Endothelial cell of umbilical vein (primary cell): ENCODE data around the gene ABHD8. TPM values are rescaled to one million over a fixed set of nuclear protein-coding genes. Genes with fewer than 3 reads are reported as not detected.

Experiments
- BruUV-seq: library from RNA; stranded (reverse); fragments of 400-500 nt; replicated peaks from 2 replicates; lab custom pipeline; 2021; lab: Mats Ljungman, UMichigan
- CTCF ChIA-PET: fragments of 300-600, 350-600 bp; sonication (Branson Sonifier 250); formaldehyde crosslinking; loops from one replicate; lab custom pipeline; 2021; ENCODE audit warnings: antibody characterized with exemption, inconsistent platforms; lab: Charles Lee
- POLR2A ChIA-PET: fragments of 300-600, 350-600 bp; sonication (Branson Sonifier 250); formaldehyde crosslinking; loops from one replicate; lab custom pipeline; 2021; ENCODE audit warnings: antibody characterized with exemption, inconsistent platforms; lab: Charles Lee
- DNase-seq: peaks from one replicate; pipeline ENCODE4 v3.0.0-alpha.2; 2011; ENCODE audit warnings: low read depth, low spot score
- FAIRE-seq: peaks from 2 replicates; lab custom pipeline; 2011; peaks lifted over from hg19 to GRCh38; lab: Jason Lieb, UNC
- H2AFZ ChIP-seq: 2 replicates; pipeline ENCODE4 v1.6.0; 2012; ENCODE audit warnings: low read depth, low read length, control low read depth, inconsistent platforms
- H3K27ac ChIP-seq: 2 replicates; pipeline ENCODE4 v1.5.1; 2011; ENCODE audit warnings: low read depth, mild to moderate bottlenecking, control low read depth, low read length, moderate library complexity; ENCODE audit not compliant: insufficient read depth
- H3K27me3 ChIP-seq, 2 experiments: 2 replicates each; pipeline versions ENCODE4 v1.6.0 to v1.6.1; 2011; ENCODE audit warnings: low read length in 2 of 2, mixed read lengths in 1 of 2; ENCODE audit not compliant: control insufficient read depth in 2 of 2, insufficient read depth in 2 of 2
- H3K36me3 ChIP-seq, 2 experiments: 2 replicates in 1 of 2; 3 replicates in 1 of 2; pipeline ENCODE4 v1.5.1; 2011; ENCODE audit warnings: low read length in 2 of 2, mild to moderate bottlenecking in 1 of 2, moderate library complexity in 1 of 2; ENCODE audit not compliant: control insufficient read depth in 2 of 2, insufficient read depth in 2 of 2; ENCODE audit errors: extremely low read depth in 1 of 2
- H3K4me1 ChIP-seq: 3 replicates; pipeline ENCODE4 v1.5.1; 2011; ENCODE audit warnings: mild to moderate bottlenecking, low read length; ENCODE audit not compliant: control insufficient read depth, insufficient read depth; ENCODE audit errors: extremely low read depth
- H3K4me2 ChIP-seq: 2 replicates; pipeline ENCODE4 v1.6.1; 2011; ENCODE audit warnings: low read length, control low read depth, mixed read lengths; ENCODE audit not compliant: insufficient read depth
- H3K4me3 ChIP-seq, 3 experiments: fragments of 200-600 bp in 1 of 3; sonication (generic), shearing (Covaris generic) in 1 of 3; replicated peaks in 1 of 3; 2 replicates each; pipeline ENCODE4 v1.5.1; 2011 to 2016; ENCODE audit warnings: control low read depth in 3 of 3, low read length in 3 of 3, mild to moderate bottlenecking in 2 of 3, inconsistent platforms in 1 of 3, low read depth in 1 of 3, moderate library complexity in 1 of 3; ENCODE audit not compliant: insufficient read depth in 1 of 3
- H3K79me2 ChIP-seq: 2 replicates; pipeline ENCODE4 v1.6.0; 2012; ENCODE audit warnings: low read length, inconsistent platforms; ENCODE audit not compliant: control insufficient read depth, insufficient read depth
- H3K9ac ChIP-seq: replicated peaks from 2 replicates; pipeline ENCODE3; 2011; ENCODE audit warnings: low read length, control low read depth; ENCODE audit not compliant: insufficient read depth; ENCODE audit errors: extremely low read depth
- H3K9me1 ChIP-seq: replicated peaks from 3 replicates; pipeline ENCODE4 v1.6.0; 2011; ENCODE audit warnings: mild to moderate bottlenecking, low read length; ENCODE audit not compliant: control insufficient read depth, insufficient read depth; ENCODE audit errors: extremely low read depth
- H3K9me3 ChIP-seq: replicated peaks from 2 replicates; pipeline ENCODE4 v1.5.1; 2012; ENCODE audit warnings: low read length, inconsistent platforms; ENCODE audit not compliant: control insufficient read depth, insufficient read depth
- H4K20me1 ChIP-seq: replicated peaks from 2 replicates; pipeline ENCODE3; 2011; ENCODE audit warnings: mild to moderate bottlenecking, low read length; ENCODE audit not compliant: control insufficient read depth, insufficient read depth; ENCODE audit errors: extremely low read depth
- CTCF ChIP-seq, 2 donors: IDR thresholded peaks; 1 replicate in 1 of 2; 2 replicates in 1 of 2; pipeline ENCODE4 v1.5.1; 2011; ENCODE audit warnings: low read length in 2 of 2, mild to moderate bottlenecking in 2 of 2, moderate library complexity in 2 of 2, control low read depth in 1 of 2, inconsistent platforms in 1 of 2, low read depth in 1 of 2; ENCODE audit not compliant: insufficient read depth in 1 of 2; ENCODE audit errors: extremely low read depth in 1 of 2
- EZH2 ChIP-seq: IDR thresholded peaks from 2 replicates; pipeline ENCODE4 v1.6.1; 2012; ENCODE audit warnings: borderline replicate concordance, low read depth, mild to moderate bottlenecking, moderate library complexity, low read length, inconsistent platforms; ENCODE audit not compliant: severe bottlenecking
- FOS ChIP-seq: IDR thresholded peaks from 2 replicates; pipeline ENCODE4 v1.6.1; 2011; ENCODE audit warnings: mild to moderate bottlenecking, low read length, moderate library complexity, borderline replicate concordance; ENCODE audit not compliant: insufficient read depth
- GATA2 ChIP-seq: IDR thresholded peaks from 2 replicates; pipeline ENCODE4 v1.7.0; 2011; ENCODE audit warnings: low read depth, mild to moderate bottlenecking, moderate library complexity, mixed read lengths, low read length; ENCODE audit not compliant: insufficient read length, insufficient read depth
- JUN ChIP-seq: IDR thresholded peaks from 2 replicates; pipeline ENCODE4 v1.6.1; 2011; ENCODE audit warnings: borderline replicate concordance, low read depth; ENCODE audit not compliant: insufficient read length, insufficient read depth
- MAX ChIP-seq: IDR thresholded peaks from 2 replicates; pipeline ENCODE4 v1.6.1; 2011; ENCODE audit not compliant: insufficient read depth, insufficient read length
- MYC ChIP-seq: IDR thresholded peaks from one replicate; pipeline ENCODE4 v1.6.1; 2011; ENCODE audit warnings: mild to moderate bottlenecking, low read depth, low read length
- POLR2A ChIP-seq: IDR thresholded peaks from 2 replicates; pipeline ENCODE4 v1.6.1; 2012; ENCODE audit warnings: low read depth, mild to moderate bottlenecking, control low read depth, low read length
- POLR2AphosphoS5 ChIP-seq: IDR thresholded peaks from 2 replicates; pipeline ENCODE4 v1.6.1; 2012; ENCODE audit warnings: low read depth, mild to moderate bottlenecking, control low read depth, low read length, moderate library complexity; ENCODE audit not compliant: insufficient read depth
- dilution Hi-C: fragments of 300-500 bp; cut with MboI; formaldehyde crosslinking; loops from one replicate; pipeline ENCODE4 v1.15.0; 2019; ENCODE audit warnings: low sequenced_read_pairs; ENCODE audit not compliant: extremely low pct_ligation_motif_present
- intact Hi-C: fragments of 100-400 bp; cut with micrococcal nuclease; formaldehyde crosslinking; loops from one replicate; pipeline ENCODE4 v1.10.0; 2022
- polyA plus RNA-seq, 4 experiments: library from polyadenylated mRNA; depleted of rRNA in 3 of 4; stranded (reverse) in 3 of 4; unstranded in 1 of 4; fragments of >200 nt; gene quantifications; 2 replicates each; pipeline versions ENCODE4 v1.2.1 to v1.2.3, GENCODE V29; 2011 to 2012; ENCODE audit warnings: missing spikeins in 1 of 4
- total RNA-seq: library from RNA; stranded (reverse); gene quantifications from 2 replicates; pipeline ENCODE4 v1.2.3, GENCODE V29; 2021

The ABHD8 gene
- total and polyA plus RNA-seq, 2 donors (not counting 3 experiments of a cell fraction or from before 2014, with no cell fraction given), result 5.9 to 8.7 TPM

- no peak overlapping the region for H3K9ac ChIP-seq
- no peak for DNase-seq
- no peaks in the 10 kb centered on the region for H3K79me2 ChIP-seq
- H4K20me1 ChIP-seq, result no peaks in the 10 kb centered on the region
- ChIA-PET POLR2A (no interaction called here), CTCF (no interaction called here)
- dilution Hi-C loops, result no loop called here
- no peak for TF ChIP-seq GATA2
- TF ChIP-seq EZH2, result no peak
- TF ChIP-seq CTCF (IDR thresholded peaks at IDR 0.05; ENCODE audit: extremely low read depth in 1 of 2, insufficient read depth in 1 of 2, low read depth in 1 of 2, low read length in 2 of 2), result no peak
- H3K9me3 ChIP-seq, result no peaks in the 10 kb centered on the region
- H3K4me3 ChIP-seq, result no peak overlapping the region
- FAIRE-seq, result no peak
- H3K36me3 ChIP-seq, result peaks cover 6 to 15% of the 10 kb centered on the region in 2 experiments
- intact Hi-C loops, result no loop called here
- no peak overlapping the region for H2AFZ ChIP-seq
- H3K27me3 ChIP-seq, result no peaks in the 10 kb centered on the region
- H3K9me1 ChIP-seq, result no peaks in the 10 kb centered on the region
- H3K27ac ChIP-seq, result no peak overlapping the region
- H3K4me1 ChIP-seq, result no peaks in the 10 kb centered on the region
- no peak overlapping the region for H3K4me2 ChIP-seq
- TSS peak; percentile 5 for BruUV-seq
Observed at GRCh38 chr19:17322854-17323253, 19.6 kb upstream of the ABHD8 start.

- ChIA-PET POLR2A (no interaction called here), CTCF (no interaction called here)
- no peak overlapping the region for H3K4me3 ChIP-seq
- no peaks in the 10 kb centered on the region for H3K79me2 ChIP-seq
- no peak overlapping the region for H3K9ac ChIP-seq
- peaks cover 6 to 15% of the 10 kb centered on the region in 2 experiments for H3K36me3 ChIP-seq
- intact Hi-C loops, result no loop called here
- no peaks in the 10 kb centered on the region for H4K20me1 ChIP-seq
- no peak overlapping the region for H2AFZ ChIP-seq
- H3K4me2 ChIP-seq, result no peak overlapping the region
- no peaks in the 10 kb centered on the region for H3K27me3 ChIP-seq
- H3K27ac ChIP-seq, result no peak overlapping the region
- TF ChIP-seq CTCF (IDR thresholded peaks at IDR 0.05; ENCODE audit: extremely low read depth in 1 of 2, insufficient read depth in 1 of 2, low read depth in 1 of 2, low read length in 2 of 2) (no peak), EZH2 (no peak), GATA2 (no peak), POLR2A (no peak), MAX (no peak), FOS (no peak), JUN (no peak), MYC (no peak), POLR2AphosphoS5 (no peak)
- H3K9me1 ChIP-seq, result no peaks in the 10 kb centered on the region
- no TSS peak for BruUV-seq
- FAIRE-seq, result no peak
- no peak for DNase-seq
- H3K4me1 ChIP-seq, result no peaks in the 10 kb centered on the region
- H3K9me3 ChIP-seq, result no peaks in the 10 kb centered on the region
- dilution Hi-C loops, result no loop called here
Observed at GRCh38 chr19:17321655-17322489, 18.6 kb upstream of the ABHD8 start.
